NCI-H2029 treated with DMSO at 0.1 percent for 48 hours (cell line): Measurements from ENCODE around the gene FCGR1A.
"Not testable (repeated sequence)": the region's sequence is repeated elsewhere in the genome, so short reads cannot be mapped to it uniquely, and the experiment has no call there.

Source experiments
- DNase-seq: peaks from one replicate; lab custom pipeline; 2025; lab: John Stamatoyannopoulos, UW

The FCGR1A gene

DNA sequence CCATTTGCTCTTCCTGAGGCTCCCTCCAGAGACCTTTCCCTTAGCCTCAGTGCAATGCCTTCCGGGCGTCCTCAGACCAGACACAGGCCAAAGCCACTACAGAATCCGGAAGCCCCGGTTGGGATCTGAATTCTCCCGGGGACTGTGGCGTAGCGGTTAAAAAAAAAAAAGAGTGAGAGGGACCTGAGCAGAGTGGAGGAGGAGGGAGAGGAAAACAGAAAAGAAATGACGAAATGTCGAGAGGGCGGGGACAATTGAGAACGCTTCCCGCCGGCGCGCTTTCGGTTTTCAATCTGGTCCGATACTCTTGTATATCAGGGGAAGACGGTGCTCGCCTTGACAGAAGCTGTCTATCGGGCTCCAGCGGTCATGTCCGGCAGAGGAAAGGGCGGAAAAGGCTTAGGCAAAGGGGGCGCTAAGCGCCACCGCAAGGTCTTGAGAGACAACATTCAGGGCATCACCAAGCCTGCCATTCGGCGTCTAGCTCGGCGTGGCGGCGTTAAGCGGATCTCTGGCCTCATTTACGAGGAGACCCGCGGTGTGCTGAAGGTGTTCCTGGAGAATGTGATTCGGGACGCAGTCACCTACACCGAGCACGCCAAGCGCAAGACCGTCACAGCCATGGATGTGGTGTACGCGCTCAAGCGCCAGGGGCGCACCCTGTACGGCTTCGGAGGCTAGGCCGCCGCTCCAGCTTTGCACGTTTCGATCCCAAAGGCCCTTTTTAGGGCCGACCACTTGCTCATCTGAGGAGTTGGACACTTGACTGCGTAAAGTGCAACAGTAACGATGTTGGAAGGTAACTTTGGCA lies 50.0 kb downstream of the FCGR1A start:
- not testable (repeated sequence) for DNase-seq

DNA sequence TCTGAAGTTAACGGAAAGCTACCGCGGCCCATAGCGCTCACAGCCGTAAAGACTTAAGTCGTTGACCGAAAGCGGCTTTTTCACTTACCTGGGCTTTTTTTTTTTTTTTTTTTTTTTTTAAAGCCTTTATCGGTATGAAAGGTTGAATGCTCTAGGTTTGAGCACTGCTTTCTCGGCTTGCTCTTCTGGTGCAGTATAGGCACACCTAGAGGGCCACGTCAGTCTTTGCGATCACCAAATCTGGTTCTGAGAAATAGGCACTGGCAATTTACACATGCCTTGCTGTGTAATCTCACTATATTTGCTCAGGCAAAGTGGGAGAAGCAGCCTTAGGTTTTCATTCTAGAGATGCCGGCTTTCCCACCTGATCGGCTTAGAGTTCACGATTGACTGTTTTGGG lies 50.6 kb downstream of the FCGR1A start:
- DNase-seq, result not testable (repeated sequence)

DNA sequence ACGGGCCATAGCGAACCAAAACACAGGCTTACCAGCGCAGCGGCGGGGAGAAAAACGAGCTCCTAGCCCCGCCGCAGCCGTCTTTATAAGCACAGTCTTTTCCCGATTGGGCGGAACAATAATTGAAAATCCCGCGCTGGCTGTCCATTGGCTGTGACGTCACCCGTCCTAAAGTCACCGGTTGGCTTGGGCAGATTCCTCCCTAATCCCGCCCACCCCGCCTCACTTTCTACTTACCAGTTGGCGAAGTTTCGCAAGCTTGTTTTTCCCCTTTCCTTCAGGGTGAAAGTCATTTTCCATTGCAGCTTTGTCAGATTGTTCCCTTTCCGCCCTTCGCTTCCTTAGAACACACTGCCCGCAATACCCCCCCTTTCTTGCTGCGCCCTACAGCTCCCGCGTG lies 58.7 kb downstream of the FCGR1A start:
- DNase-seq, result not testable (repeated sequence)
